Measurements from ENCODE around the gene ELF5.

The ELF5 gene

DNA sequence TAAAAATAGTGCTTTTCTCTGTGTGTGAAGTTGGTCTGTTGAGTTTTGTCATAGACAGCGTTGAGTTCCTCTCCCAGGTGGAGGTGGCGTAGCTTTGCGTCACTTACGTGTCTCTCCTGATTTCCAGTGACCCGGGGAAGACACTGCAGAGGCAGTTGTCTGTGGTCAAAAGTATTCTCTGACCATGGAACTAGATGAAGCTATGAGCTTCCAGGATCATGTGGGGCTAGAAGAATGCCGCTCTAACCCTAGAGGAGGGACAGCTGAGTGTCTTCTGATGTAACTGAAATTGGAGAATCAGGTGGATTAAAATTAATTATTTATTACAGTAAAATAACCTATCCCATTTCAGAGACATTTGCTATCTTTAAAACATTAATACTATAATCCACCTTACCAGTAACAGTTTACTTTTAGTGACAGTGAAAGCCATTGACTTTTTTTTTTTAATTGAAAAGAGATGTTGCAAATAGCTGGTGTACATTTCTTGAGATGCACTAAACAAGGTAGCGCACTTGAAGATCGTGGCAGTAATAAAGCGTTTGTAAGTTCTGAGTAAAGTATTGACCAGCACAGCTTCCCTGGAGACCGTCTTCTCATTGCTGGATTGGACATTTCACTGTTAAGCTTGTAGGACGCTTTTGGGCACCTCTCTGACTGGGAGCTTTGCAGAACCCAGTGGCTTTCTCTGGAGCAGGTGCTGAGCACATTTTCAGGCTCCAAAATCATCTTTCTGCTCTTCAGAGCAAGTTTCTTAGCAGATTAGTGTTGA is 65.2 kb downstream of the ELF5 start:
- no peak for DNase-seq

DNA sequence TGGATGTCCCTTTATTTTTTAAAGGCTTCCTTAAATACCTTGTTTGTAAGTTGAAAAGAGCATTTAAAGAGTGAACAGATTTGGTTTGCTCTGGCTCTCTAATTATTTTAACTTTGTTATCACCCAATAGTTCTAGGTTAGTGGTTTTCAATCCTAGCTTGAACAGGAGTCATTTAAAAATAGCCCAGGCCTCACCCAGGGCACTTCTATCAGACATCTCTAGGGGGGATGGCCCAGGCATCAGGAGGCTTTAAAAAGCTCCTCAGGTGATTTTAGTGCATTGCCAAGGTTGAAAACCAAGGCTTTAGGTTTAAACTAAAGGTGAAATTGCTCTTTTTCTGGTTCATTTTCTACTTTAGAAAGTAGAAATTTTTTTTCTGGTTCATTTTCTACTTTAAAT is 66.5 kb downstream of the ELF5 start:
- DNase-seq, result no peak

DNA sequence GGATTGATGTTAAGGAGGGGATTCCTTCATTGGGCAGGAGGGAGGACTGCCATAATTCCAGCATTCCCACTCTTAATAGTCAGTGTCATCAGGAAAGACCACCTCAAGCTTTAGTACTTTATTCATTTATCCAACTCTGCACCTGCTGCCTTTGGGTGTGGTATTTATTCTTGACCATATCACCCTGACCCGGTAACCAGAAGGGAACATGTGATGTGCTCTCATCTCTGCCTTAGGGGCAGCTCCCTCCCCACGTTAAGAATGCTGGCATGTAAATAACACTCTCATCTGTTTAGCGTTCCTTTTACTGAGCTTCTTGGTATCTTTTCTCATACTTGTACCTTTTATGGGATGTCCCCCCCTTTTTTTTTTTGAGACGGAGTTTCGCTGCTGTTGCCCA is 67.2 kb downstream of the ELF5 start:
- DNase-seq, result no peak

DNA sequence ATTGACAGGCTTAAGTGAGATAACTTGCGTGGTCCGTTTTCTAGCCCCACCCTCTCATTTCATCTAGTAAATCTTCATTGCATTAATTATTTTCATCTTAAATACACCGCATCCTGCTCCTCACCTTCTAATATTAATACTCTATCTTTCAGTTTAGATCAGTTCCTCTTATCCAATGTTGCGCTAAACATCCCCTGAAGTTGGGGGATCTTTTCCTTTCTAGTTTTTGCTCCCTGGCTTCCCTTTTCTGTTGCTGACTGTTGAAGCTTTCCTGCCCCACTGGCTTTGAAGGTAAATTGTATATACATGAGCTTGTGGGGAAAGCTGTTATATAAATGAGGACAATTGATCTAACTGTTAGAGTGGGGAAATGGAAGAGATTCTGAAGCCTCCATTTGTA is 67.6 kb downstream of the ELF5 start:
- DNase-seq, result no peak

DNA sequence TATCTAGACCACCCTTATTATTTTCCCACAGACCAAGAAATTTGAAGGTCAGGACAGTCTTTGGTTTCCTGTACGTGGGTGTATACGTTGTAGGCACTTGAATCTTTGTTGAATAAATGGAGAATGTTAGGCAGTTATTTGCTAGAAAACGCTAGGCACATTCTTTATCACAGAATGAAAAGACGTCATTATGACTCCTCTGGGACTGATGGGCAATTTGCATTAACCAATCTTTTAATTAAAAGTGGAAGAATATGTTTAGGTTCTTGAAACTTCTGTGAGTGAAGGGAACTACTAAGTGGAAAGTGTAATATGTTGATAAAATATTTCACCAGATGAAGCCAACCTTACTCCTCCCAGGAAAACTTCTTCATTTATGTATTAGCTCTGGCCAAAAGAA is 69.2 kb downstream of the ELF5 start:
- no peak for DNase-seq

DNA sequence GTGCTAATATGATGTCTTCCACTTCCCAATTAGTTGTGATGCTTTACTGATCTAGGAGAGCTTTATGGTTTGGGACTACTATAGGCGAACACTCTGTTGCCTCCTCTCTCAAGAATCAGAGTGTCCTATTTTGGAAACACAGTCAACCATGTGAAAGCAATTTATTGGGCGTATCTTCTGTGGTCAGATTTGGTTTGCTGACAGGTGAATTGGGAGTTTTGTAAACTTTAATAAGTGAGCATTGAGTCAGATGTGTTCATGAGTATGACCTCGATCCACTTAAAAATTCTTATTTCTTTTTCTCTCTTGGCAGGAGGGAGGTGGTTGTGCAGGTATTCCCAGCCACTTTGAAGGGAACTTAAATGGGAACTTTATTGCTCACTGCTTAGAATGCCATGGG is 70.5 kb downstream of the ELF5 start:
- DNase-seq, result no peak

DNA sequence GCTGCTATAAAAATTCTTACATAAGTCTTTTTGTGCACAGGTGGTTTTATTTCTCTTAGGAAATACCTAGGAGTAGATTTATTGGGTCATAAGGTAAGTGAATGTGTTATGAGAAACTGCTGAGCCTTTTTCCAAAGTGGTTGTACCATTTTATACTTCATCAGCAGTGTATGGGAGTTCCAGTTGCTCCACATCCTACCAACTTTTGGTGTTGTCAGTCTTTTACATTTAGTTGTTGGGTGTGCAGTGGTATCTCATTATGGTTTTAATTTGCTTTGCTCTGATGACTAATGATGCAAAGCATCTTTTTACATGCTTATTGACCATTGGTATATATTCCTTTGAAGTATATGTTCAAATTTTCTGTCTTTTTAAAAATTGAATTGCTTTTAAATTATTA is 71.8 kb downstream of the ELF5 start:
- no peak for DNase-seq

DNA sequence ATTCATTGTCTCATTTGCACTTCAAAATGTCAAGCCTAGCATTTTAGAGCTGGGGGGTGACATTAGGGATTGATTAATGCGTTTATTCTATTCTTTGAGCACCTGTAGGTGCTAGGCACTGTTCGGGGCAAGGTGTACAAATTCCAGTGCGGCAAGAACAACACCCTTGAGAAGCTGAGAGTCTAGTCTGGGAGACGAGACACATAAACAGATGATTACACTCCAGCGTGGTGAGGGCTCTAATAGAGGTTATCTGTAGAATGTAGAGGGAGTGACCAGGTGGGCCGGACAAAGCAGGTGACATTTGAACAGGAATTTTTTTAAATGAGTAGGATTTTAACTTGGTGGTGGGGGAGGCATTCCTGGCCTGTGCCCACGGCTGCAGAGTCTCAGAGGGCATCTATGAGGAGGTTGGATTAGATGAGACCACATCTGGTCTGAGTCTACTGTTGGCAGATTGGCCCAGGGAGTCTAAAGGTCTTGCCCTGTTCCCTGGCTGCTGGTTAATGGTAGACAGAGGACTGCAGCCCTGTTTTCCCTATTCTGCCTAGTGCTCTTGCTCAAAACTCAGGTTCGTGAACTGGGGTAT is 73.9 kb downstream of the ELF5 start:
- DNase-seq, result no peak

DNA sequence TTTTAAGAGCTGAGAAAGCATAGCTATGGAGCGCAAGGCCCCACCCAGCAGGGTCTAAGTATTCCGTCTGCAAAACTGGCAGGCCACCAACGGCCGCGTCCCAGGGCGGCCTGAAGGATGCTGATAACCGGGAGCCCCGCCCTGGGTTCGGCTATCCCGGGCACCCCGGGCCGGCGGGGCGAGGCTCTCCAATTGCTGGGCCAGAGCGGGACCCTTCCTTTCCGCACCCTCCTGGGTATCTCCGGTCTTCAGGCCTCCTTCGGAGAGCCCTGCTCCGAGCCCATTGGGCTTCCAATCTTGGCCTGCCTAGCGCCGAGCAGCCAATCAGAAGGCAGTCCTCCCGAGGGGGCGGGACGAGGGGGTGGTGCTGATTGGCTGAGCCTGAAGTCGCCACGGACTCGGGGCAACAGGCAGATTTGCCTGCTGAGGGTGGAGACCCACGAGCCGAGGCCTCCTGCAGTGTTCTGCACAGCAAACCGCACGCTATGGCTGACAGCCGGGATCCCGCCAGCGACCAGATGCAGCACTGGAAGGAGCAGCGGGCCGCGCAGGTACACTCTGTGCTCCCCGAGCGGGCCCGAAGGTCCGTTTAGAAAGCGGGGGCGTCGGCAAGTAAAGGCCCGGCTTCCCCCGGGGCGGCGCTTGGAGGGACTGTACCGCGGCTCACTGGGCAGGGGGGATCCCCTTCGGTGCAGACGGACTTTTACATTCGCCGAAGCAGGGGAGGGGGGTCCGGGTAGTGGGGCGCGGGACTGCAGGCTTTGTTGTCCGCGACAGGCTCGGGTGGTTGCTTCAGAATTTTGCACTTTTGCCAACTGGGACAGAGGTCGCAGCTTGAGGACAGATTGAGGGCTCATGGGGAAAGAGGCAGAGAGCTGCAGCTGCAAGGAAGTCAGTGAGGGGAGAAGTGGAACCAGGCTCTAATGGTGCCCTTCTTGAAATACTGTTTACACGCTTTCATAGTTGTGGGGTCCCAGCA is 74.8 kb downstream of the ELF5 start, which contains the start of gene CAT:
Gene CAT, plus strand, starts transcription at position 406 of the 979 bp plus-strand sequence. Its CDS starts 80 bp downstream, at position 486.
- DNase-seq, result peak; percentile 79

DNA sequence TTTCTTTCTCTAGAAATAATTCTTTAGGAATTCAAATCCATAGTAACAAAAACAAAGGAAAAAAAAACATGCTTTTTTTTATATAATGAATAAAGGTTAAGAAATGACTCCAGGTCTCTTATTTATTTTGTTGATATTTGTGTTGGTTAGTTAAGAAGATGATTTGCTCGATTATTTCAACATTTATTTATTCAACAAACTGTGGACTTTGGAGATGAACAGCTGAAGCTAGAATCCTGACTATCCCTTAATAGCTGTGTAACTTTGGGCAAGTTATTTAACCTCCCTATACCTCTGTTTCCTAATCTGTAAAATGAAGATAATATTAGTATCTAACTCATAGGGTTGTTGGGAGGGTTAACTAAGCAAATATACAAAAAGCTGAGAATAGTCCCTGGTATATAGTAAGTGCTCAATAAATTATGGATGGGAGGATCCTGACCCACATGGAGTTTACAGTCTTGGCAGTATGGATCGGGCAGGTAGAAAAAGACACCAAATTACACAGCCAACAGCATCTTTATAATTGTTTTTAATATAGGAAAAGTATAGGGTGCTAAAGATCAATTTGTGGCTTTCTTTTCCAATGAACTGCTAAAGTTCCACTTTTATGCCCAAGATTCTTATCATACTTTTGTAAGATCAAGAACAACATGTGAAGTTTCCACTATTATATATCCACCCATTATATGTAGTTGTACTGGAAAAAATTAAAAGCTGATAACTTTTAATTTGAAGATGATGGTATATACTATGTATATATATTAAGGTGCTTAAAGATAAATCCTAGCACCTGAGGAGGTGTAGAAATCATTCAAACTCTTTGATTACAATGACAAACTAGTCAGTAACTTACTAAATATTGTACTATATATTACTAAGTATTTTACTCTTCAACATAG is 76.1 kb downstream of the ELF5 start:
- no peak for DNase-seq

DNA sequence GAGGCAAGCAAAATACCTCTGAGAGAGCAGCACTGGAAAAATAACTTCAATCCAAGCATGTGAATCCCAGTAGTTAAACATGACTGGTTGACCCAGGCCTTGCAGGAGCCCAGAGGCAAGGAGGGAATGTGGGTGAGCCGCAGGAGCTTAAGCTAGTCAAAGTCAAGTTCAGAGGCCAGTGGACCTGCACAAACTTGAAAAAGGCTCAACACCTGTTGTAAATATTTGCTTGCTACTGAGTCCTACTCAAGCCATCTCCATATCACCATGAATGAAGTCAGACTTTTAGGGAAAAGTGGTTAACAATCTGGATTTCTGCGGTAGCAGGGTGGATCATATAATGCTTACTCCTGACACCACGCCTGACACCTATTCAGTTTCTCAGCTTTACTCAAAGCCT is 79.7 kb downstream of the ELF5 start:
- DNase-seq, result no peak

DNA sequence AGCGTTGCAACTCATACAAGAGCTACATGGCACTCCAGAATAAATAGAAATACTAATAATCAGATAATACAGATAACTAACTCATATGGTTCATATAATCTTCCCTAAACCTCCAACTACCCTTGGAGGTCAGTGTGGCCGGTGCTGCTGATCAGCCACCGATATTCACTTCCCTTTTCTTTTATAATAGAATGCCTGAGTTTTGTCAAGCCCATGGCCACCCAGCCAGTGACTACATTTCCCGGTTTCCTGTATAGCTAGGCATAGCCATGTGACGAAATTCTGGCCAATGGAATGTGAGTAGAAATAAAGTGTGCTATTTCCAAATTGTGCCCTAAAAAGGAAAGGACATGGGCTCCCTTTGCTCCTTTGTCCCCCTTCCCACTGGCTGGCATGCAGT is 80.8 kb downstream of the ELF5 start:
- no peak for DNase-seq

DNA sequence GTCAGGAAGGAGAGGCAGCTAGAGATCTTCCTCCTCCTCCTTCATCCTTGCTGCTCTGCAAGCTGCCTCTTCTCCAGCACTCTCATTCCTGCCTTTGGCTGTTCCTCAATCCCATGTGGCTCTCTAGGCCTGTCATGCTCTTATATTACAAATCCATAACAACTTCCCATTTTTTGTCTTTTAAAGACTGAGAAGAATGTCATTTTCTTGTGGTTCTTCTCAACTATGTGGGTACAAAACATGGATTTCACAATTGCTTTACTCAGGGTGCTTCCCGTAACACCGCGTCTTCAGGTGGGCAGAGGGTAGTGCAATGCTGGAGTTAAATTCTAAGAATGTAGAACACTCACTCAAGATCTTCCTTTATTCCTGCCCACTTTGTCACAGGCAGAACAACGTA is 81.6 kb downstream of the ELF5 start:
- DNase-seq, result no peak
